Stomach (tissue), 9 donors: Measurements from ENCODE around the gene DCBLD1. TPM values are rescaled to one million over a fixed set of nuclear protein-coding genes. Genes with fewer than 3 reads are reported as not detected.

ENCODE experiments used
- DNase-seq, 2 donors: peaks; one replicate each; pipeline versions ENCODE4 v3.0.0 to v3.0.0-alpha.2; 2013 to 2019
- H3K27ac ChIP-seq, 5 donors: fragments of 200-600 bp in 4 of 5; sonication (generic) in 4 of 5; one replicate each; pipeline ENCODE4 v1.5.1; 2013 to 2019; ENCODE audit warnings: mild to moderate bottlenecking in 1 of 5, moderate library complexity in 1 of 5
- H3K27me3 ChIP-seq, 3 donors: fragments of 200-600 bp; sonication (generic); one replicate each; pipeline ENCODE4 v1.5.1; 2017 to 2019; ENCODE audit warnings: mixed run types in 1 of 3
- H3K36me3 ChIP-seq, 4 donors: fragments of 200-600 bp; sonication (generic); 1 replicate in 3 of 4; 2 replicates in 1 of 4; pipeline ENCODE4 v1.5.1; 2016 to 2019
- H3K4me1 ChIP-seq, 4 donors: fragments of 200-600 bp; sonication (generic); one replicate each; pipeline ENCODE4 v1.5.1; 2016 to 2019
- H3K4me3 ChIP-seq, 4 donors: fragments of 200-600 bp; sonication (generic) in 3 of 4; one replicate each; pipeline ENCODE4 v1.5.1; 2016 to 2019; ENCODE audit warnings: mild to moderate bottlenecking in 1 of 4
- H3K9me3 ChIP-seq, 4 donors: fragments of 200-600 bp; sonication (generic); one replicate each; pipeline ENCODE4 v1.5.1; 2016 to 2019
- EP300 ChIP-seq: sonication (generic); formaldehyde crosslinking; IDR thresholded peaks from one replicate; pipeline ENCODE4 v1.6.1; 2017; ENCODE audit warnings: antibody characterized with exemption
- POLR2A ChIP-seq, 4 donors: fragments of 450-650 bp; IDR thresholded peaks; one replicate each; pipeline ENCODE4 v1.6.1; 2016; ENCODE audit warnings: antibody characterized with exemption in 4 of 4, control low read depth in 2 of 4, mild to moderate bottlenecking in 1 of 4, moderate library complexity in 1 of 4
- POLR2AphosphoS5 ChIP-seq, 3 donors: sonication (generic); formaldehyde crosslinking; IDR thresholded peaks; one replicate each; pipeline ENCODE4 v1.6.1; 2016; ENCODE audit warnings: antibody characterized with exemption in 3 of 3
- WGBS, 5 donors: extraction: QIAGEN DNeasy Blood & Tissue Kit in 3 of 5; methylation state at CpG; one replicate each; pipeline versions ENCODE4 v1.1.5 to v1.1.7; 2013 to 2018; 5-methylcytosine and 5-hydroxymethylcytosine counted together
- intact Hi-C: fragments of 100-400 bp; cut with DNase I; formaldehyde crosslinking; loops from one replicate; pipeline ENCODE4 v1.15.1; 2023; ENCODE audit warnings: low total_unique reads
- polyA plus RNA-seq, 3 donors: library from polyadenylated mRNA; stranded (reverse); fragments of 200-250 nt; gene quantifications; one replicate each; pipeline ENCODE4 v1.2.3, GENCODE V29; 2013
- total RNA-seq, 5 donors: library from RNA; depleted of rRNA; stranded (reverse); fragments of >200 nt; gene quantifications; one replicate each; pipeline versions ENCODE4 v1.1.0 to v1.2.3, GENCODE V29; 2014 to 2016
- TF ChIP-seq, protein P1 (sequence below), 7 experiments: fragments of 450-650 bp in 4 of 7; fragments of 200-600 bp in 3 of 7; sonication (generic) in 3 of 7; IDR thresholded peaks; one replicate each; pipeline ENCODE4 v1.5.1; 2016 to 2019; ENCODE audit warnings: antibody characterized with exemption in 7 of 7, control low read depth in 2 of 7, mild to moderate bottlenecking in 1 of 7
- donor health status: healthy with polysubstance abuse.
- donor health status: Bipolar disorder and iron deficiency.
- donor health status: healthy.

DCBLD1 gene
- total and polyA plus RNA-seq, 8 donors: 3.4 to 28.5 (median 9.1) TPM

DNA sequence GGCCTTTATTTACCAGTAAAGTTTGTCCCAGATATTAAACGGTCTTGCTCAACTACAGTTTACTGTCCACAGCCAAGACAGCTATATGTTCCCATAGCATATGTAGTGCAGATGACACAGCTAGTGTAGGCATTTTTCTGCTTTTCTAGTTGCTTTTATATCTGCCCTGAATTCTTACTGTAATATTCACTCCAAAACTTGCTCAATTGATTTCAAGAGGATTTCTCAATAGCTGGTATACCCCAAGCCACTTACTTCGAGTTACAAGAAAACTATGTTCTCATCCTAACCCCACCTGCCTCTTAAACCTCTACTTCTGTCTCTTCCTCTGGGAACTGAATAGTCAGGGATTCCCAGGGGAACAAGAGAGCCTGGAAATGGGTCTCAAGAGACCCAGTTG lies 37.9 kb upstream of the DCBLD1 start:
- WGBS, 5 donors: 63 to 76% (median 70%) methylated on average over 2 of the region's 2 CpGs
- TF ChIP-seq EP300 (no peak), POLR2A (IDR thresholded peaks at IDR 0.05) (no peak), POLR2AphosphoS5 (IDR thresholded peaks at IDR 0.05) (no peak)
- TF ChIP-seq, protein P1, sequence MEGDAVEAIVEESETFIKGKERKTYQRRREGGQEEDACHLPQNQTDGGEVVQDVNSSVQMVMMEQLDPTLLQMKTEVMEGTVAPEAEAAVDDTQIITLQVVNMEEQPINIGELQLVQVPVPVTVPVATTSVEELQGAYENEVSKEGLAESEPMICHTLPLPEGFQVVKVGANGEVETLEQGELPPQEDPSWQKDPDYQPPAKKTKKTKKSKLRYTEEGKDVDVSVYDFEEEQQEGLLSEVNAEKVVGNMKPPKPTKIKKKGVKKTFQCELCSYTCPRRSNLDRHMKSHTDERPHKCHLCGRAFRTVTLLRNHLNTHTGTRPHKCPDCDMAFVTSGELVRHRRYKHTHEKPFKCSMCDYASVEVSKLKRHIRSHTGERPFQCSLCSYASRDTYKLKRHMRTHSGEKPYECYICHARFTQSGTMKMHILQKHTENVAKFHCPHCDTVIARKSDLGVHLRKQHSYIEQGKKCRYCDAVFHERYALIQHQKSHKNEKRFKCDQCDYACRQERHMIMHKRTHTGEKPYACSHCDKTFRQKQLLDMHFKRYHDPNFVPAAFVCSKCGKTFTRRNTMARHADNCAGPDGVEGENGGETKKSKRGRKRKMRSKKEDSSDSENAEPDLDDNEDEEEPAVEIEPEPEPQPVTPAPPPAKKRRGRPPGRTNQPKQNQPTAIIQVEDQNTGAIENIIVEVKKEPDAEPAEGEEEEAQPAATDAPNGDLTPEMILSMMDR (IDR thresholded peaks at IDR 0.05): no peak
- H3K4me3 ChIP-seq: no peak overlapping the region
- no peak overlapping the region for H3K27ac ChIP-seq
- H3K4me1 ChIP-seq: peaks cover 7 to 20% (median 10%) of the 10 kb centered on the region in 4 donors
- intact Hi-C loops: no loop called here
- no peaks in the 10 kb centered on the region for H3K36me3 ChIP-seq
- DNase-seq: no peak
- no peaks in the 10 kb centered on the region for H3K27me3 ChIP-seq
- H3K9me3 ChIP-seq: no peaks in the 10 kb centered on the region

DNA sequence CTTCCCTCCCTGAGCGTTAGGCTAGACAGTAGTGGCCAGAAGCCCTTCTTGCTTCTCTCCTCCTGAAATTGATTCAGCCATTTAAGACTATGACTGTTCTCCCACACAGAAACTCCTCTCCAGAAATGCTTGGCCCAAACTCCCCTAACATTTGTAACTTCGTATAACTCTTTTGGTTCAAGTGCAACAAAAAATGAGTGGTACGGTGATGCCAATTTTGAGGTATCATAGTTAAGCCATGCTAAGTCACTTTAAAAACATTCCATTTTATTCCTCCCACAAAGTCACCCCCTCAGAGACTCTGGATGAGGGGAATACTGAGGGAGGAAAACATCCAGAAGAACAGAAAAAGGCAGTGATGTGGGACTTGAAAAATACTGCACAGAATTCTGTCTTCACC lies 35.6 kb upstream of the DCBLD1 start:
- Histone ChIP-seq H3K4me3 (no peak overlapping the region), H3K27ac (no peak overlapping the region), H3K36me3 (no peaks in the 10 kb centered on the region), H3K4me1 (peaks cover 12 to 36% (median 20%) of the 10 kb centered on the region in 4 donors), H3K27me3 (no peaks in the 10 kb centered on the region), H3K9me3 (no peaks in the 10 kb centered on the region)
- TF ChIP-seq POLR2A (IDR thresholded peaks at IDR 0.05): no peak
- no peak for TF ChIP-seq EP300
- TF ChIP-seq, protein P1 (IDR thresholded peaks at IDR 0.05): no peak
- TF ChIP-seq POLR2AphosphoS5 (IDR thresholded peaks at IDR 0.05): no peak
- DNase-seq: no peak
- intact Hi-C loops: loop anchor here (5.0 kb wide), 1 partner anchor 105 kb away; no protein-coding TSS in a partner anchor
- WGBS, 5 donors: 79 to 89% (median 83%) methylated on average over 3 of the region's 3 CpGs

DNA sequence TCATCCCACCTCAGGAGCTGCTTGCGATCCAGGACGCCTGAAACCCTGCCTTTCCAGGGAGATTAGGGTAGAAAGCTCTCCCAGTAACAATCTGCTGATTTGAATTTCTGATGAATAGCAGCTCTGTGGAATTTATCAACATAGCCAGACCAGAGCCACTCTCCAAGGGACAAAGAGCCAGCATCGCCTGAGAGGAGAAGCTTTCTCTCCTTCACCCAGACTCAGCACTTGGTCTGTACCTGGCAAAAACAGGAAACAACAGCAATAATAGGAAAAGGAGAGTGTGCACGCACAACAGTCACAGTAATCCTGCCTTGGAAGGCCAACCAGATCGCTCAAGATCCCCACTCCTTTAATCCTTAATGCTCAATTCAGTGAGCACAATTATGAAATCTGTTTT lies 34.5 kb upstream of the DCBLD1 start:
- WGBS, 5 donors: 28 to 41% (median 36%) methylated on average over 5 of the region's 5 CpGs
- TF ChIP-seq POLR2AphosphoS5 (IDR thresholded peaks at IDR 0.05) (no peak), EP300 (no peak), POLR2A (IDR thresholded peaks at IDR 0.05) (no peak)
- TF ChIP-seq, protein P1 (IDR thresholded peaks at IDR 0.05): no peak
- H3K4me1 ChIP-seq: peaks cover 12 to 32% (median 21%) of the 10 kb centered on the region in 4 donors
- DNase-seq: no peak
- intact Hi-C loops: loop anchor here (5.0 kb wide), 1 partner anchor 104 kb away; no protein-coding TSS in a partner anchor
- no peaks in the 10 kb centered on the region for H3K27me3 ChIP-seq
- no peak overlapping the region for H3K27ac ChIP-seq
- H3K9me3 ChIP-seq: no peaks in the 10 kb centered on the region
- H3K36me3 ChIP-seq: no peaks in the 10 kb centered on the region
- H3K4me3 ChIP-seq: no peak overlapping the region

DNA sequence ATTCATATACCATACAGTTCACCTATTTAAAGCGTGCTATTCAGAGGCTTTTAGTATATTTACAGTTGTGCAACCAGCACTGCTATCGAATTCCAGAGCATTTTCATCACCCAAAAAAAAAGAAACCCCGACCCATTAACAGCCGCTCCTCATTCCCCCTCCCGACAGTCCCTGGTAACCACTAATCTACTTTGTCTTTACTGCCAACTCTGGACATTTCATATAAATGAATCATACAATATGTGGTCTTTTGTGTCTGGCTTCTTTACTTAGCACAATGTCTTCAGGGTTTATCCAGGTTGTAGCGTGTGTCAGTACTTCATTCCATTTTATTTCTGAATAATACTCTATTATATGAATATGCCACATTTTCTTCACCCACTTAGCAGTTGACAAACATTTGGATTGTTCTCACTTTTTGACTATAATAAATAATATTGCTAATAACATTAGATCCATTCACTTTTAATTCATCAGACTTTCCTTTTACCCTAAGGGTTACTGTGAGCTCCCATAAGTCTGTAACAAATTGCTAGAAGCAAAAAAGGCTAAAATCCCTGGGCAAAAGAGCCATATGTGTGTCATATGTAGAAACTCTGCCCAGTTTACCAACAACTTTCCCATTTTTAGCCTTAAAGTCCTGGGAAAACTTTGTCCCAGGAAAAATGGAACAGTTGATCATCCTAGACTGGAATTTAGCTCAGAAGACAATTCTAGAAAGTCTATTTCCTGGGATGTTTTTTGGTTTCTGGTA lies 33.6 kb upstream of the DCBLD1 start:
- Histone ChIP-seq H3K36me3 (no peaks in the 10 kb centered on the region), H3K9me3 (no peaks in the 10 kb centered on the region), H3K4me1 (peaks cover 12 to 32% (median 21%) of the 10 kb centered on the region in 4 donors), H3K4me3 (no peak overlapping the region), H3K27ac (peak overlapping the region in 1 of 5 donors; percentile 23), H3K27me3 (no peaks in the 10 kb centered on the region)
- intact Hi-C loops: loop anchor here (5.0 kb wide), 1 partner anchor 103 kb away; no protein-coding TSS in a partner anchor
- WGBS, 5 donors: 17 to 38% (median 26%) methylated on average over 6 of the region's 6 CpGs
- DNase-seq: peak in 1 of 2 donors; percentile 32
- TF ChIP-seq POLR2A (IDR thresholded peaks at IDR 0.05) (no peak), EP300 (no peak), POLR2AphosphoS5 (IDR thresholded peaks at IDR 0.05) (no peak)
- TF ChIP-seq, protein P1 (IDR thresholded peaks at IDR 0.05): no peak
